ENCODE measurements around the gene CCDC3.

Gene CCDC3

DNA sequence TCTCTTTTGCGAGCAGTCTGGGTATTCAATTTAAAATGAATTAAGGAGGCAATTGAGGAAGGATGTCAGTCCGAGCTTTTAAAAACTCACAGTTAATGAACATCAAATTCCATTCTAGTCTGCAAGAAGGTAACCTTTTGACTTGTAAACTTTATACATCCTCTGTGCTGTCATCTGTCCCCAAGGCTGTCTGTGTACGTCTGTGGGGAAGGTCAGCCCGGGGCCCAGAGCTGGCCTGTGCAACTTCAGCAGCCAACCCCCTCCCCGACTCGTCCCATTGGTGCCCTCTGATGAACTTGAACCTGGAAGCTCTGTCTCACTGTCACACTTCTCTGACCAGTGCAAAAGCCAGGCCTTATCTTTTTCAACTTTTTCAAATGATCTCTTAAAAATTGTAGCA, 80.3 kb downstream of the CCDC3 start:
- peaks cover 2% of the 10 kb centered on the region for H3K9me3 ChIP-seq (ENCODE audit: severe bottlenecking)
- TF ChIP-seq, protein P1, sequence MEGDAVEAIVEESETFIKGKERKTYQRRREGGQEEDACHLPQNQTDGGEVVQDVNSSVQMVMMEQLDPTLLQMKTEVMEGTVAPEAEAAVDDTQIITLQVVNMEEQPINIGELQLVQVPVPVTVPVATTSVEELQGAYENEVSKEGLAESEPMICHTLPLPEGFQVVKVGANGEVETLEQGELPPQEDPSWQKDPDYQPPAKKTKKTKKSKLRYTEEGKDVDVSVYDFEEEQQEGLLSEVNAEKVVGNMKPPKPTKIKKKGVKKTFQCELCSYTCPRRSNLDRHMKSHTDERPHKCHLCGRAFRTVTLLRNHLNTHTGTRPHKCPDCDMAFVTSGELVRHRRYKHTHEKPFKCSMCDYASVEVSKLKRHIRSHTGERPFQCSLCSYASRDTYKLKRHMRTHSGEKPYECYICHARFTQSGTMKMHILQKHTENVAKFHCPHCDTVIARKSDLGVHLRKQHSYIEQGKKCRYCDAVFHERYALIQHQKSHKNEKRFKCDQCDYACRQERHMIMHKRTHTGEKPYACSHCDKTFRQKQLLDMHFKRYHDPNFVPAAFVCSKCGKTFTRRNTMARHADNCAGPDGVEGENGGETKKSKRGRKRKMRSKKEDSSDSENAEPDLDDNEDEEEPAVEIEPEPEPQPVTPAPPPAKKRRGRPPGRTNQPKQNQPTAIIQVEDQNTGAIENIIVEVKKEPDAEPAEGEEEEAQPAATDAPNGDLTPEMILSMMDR (IDR thresholded peaks at IDR 0.05; ENCODE audit: poor library complexity, severe bottlenecking): no peak
- no peaks in the 10 kb centered on the region for H3K4me1 ChIP-seq (ENCODE audit: insufficient read depth, poor library complexity, severe bottlenecking)
- no peak overlapping the region for H3K4me3 ChIP-seq (ENCODE audit: severe bottlenecking)
- no peaks in the 10 kb centered on the region for H3K36me3 ChIP-seq (ENCODE audit: low read depth)
- ATAC-seq (ENCODE audit: low read depth) (no peak), DNase-seq (ENCODE audit: low spot score) (no peak)
- H3K27me3 ChIP-seq (ENCODE audit: insufficient read depth, poor library complexity, severe bottlenecking): no peaks in the 10 kb centered on the region
- H3K27ac ChIP-seq (ENCODE audit: poor library complexity, severe bottlenecking): no peak overlapping the region

DNA sequence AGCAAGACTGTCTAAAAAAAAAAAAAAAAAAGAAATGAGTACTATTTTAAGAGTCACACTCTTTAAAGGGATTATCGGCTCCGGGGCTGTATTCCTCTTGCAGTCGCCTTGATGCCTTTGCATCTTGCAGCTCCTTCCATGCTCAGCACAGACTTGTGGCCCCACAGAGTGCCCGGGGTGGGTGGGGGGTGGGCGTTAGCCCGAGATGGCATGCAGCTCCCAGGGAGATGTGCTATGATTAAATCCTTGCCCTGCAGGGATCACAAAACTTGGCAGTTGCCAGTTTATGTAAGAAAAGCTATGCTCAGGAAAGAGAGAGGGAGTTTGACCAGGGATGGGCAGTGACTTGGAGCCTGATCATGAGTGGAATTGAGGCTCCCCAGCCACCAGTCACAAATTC, 81.9 kb downstream of the CCDC3 start:
- Histone ChIP-seq H3K4me1 (ENCODE audit: insufficient read depth, poor library complexity, severe bottlenecking) (peaks cover 6% of the 10 kb centered on the region), H3K27ac (ENCODE audit: poor library complexity, severe bottlenecking) (no peak overlapping the region), H3K9me3 (ENCODE audit: severe bottlenecking) (no peaks in the 10 kb centered on the region), H3K27me3 (ENCODE audit: insufficient read depth, poor library complexity, severe bottlenecking) (no peaks in the 10 kb centered on the region), H3K36me3 (ENCODE audit: low read depth) (no peaks in the 10 kb centered on the region), H3K4me3 (ENCODE audit: severe bottlenecking) (no peak overlapping the region)
- DNase-seq (ENCODE audit: low spot score): no peak
- no peak for ATAC-seq (ENCODE audit: low read depth)
- TF ChIP-seq, protein P1 (IDR thresholded peaks at IDR 0.05; ENCODE audit: poor library complexity, severe bottlenecking): no peak

DNA sequence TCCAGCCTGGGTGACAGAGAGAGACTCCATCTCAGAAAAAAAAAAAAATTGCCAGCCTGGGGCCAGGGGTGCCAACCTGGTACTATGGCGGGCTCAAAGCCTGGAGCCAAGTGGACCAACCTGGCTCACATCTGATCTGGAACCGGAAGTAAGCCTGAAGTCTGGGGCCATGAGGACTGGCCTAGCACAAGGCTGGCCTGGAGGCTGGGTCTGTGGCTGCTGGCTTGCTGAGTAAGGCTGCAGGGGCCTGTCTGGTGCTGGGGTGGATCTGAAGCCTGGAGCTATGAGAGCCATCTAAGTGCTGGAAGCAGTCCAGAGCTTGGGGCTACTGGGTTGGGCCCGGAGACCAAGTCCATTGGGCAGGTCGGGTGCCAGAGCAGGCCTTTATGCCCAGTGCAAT, 84.9 kb downstream of the CCDC3 start:
- no peaks in the 10 kb centered on the region for H3K27me3 ChIP-seq (ENCODE audit: insufficient read depth, poor library complexity, severe bottlenecking)
- ATAC-seq (ENCODE audit: low read depth): no peak
- H3K4me3 ChIP-seq (ENCODE audit: severe bottlenecking): no peak overlapping the region
- H3K36me3 ChIP-seq (ENCODE audit: low read depth): no peaks in the 10 kb centered on the region
- H3K4me1 ChIP-seq (ENCODE audit: insufficient read depth, poor library complexity, severe bottlenecking): peaks cover 11% of the 10 kb centered on the region
- H3K27ac ChIP-seq (ENCODE audit: poor library complexity, severe bottlenecking): no peak overlapping the region
- TF ChIP-seq, protein P1 (IDR thresholded peaks at IDR 0.05; ENCODE audit: poor library complexity, severe bottlenecking): no peak
- no peaks in the 10 kb centered on the region for H3K9me3 ChIP-seq (ENCODE audit: severe bottlenecking)
- DNase-seq (ENCODE audit: low spot score): no peak

DNA sequence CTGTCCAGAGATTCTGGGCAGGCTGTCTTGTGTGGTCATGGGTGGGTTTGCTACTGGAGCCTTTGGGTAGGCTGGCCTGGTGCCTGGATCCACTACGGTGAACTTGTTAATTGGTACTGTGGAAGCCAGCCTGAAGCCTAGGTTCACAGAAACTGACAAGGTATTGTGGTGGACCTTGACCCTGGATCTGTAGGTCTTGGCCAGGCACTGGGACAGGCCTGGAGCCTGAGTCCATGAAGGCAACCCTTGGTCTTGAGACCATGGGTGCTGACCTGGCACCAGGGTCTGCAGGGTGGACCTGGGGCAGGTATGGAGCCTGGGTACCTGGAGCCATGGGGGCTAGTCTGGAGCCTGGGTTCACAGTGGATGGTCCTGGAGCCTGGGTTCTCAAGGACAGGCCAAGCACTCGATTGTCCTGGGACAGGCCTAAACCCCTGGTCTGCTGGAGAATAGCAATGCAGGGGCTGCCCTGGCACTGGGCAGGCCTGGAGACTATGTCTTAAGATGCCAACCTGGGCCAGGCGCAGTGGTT, 85.8 kb downstream of the CCDC3 start:
- ATAC-seq (ENCODE audit: low read depth): no peak
- no peak overlapping the region for H3K4me3 ChIP-seq (ENCODE audit: severe bottlenecking)
- no peaks in the 10 kb centered on the region for H3K9me3 ChIP-seq (ENCODE audit: severe bottlenecking)
- H3K36me3 ChIP-seq (ENCODE audit: low read depth): no peaks in the 10 kb centered on the region
- H3K27ac ChIP-seq (ENCODE audit: poor library complexity, severe bottlenecking): no peak overlapping the region
- H3K27me3 ChIP-seq (ENCODE audit: insufficient read depth, poor library complexity, severe bottlenecking): no peaks in the 10 kb centered on the region
- no peak for DNase-seq (ENCODE audit: low spot score)
- peaks cover 11% of the 10 kb centered on the region for H3K4me1 ChIP-seq (ENCODE audit: insufficient read depth, poor library complexity, severe bottlenecking)
- TF ChIP-seq, protein P1 (IDR thresholded peaks at IDR 0.05; ENCODE audit: poor library complexity, severe bottlenecking): no peak

DNA sequence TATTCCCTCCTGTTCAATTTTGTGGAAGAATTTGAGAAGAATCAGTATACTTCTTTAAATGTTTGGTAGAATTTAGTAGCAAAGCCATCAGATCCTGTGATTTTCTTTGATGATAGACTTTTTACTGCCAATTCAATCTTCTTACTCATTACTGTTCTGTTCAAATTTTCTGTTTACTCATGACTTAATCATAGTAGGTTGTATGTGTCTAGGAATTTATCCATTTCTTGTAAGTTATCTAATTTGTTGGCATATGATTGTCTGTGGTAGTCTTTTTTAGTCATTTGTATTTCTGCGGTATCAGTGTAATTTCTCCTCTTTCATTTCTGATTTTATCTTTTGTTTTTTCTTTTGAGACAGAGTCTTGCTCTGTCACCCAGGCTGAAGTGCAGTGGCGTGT, 87.4 kb downstream of the CCDC3 start:
- H3K9me3 ChIP-seq (ENCODE audit: severe bottlenecking): no peaks in the 10 kb centered on the region
- H3K27me3 ChIP-seq (ENCODE audit: insufficient read depth, poor library complexity, severe bottlenecking): no peaks in the 10 kb centered on the region
- H3K36me3 ChIP-seq (ENCODE audit: low read depth): no peaks in the 10 kb centered on the region
- H3K4me3 ChIP-seq (ENCODE audit: severe bottlenecking): no peak overlapping the region
- DNase-seq (ENCODE audit: low spot score): no peak
- H3K27ac ChIP-seq (ENCODE audit: poor library complexity, severe bottlenecking): peak overlapping the region; percentile 28
- H3K4me1 ChIP-seq (ENCODE audit: insufficient read depth, poor library complexity, severe bottlenecking): peaks cover 11% of the 10 kb centered on the region
- TF ChIP-seq, protein P1 (IDR thresholded peaks at IDR 0.05; ENCODE audit: poor library complexity, severe bottlenecking): no peak
- ATAC-seq (ENCODE audit: low read depth): peak; percentile 84

Data from RWPE2 (cell line).